H1 (cell line): ENCODE data around the gene CDH2. TPM values are rescaled to one million over a fixed set of nuclear protein-coding genes. Genes with fewer than 3 reads are reported as not detected.

ENCODE experiments used
- CTCF ChIA-PET: fragments of 300-600 bp; sonication (Branson Sonifier 250); formaldehyde crosslinking; loops from one replicate; lab custom pipeline; 2021; ENCODE audit not compliant: partially characterized antibody; lab: Charles Lee
- POLR2A ChIA-PET: fragments of 300-600 bp; sonication (Branson Sonifier 250); formaldehyde crosslinking; loops from one replicate; lab custom pipeline; 2021; ENCODE audit warnings: inconsistent platforms; ENCODE audit not compliant: partially characterized antibody; lab: Charles Lee
- DNase-seq, 2 experiments: peaks; one replicate each; pipeline versions ENCODE4 v3.0.0 to v3.0.0-alpha.2; 2010 to 2022; ENCODE audit warnings: low spot score in 2 of 2, low read depth in 1 of 2, mixed read lengths in 1 of 2
- FAIRE-seq: peaks from 2 replicates; lab custom pipeline; 2011; peaks lifted over from hg19 to GRCh38; lab: Jason Lieb, UNC
- H2AFZ ChIP-seq: 2 replicates; pipeline ENCODE4 v1.8.1; 2012; ENCODE audit warnings: low read length, inconsistent platforms
- H2AK5ac ChIP-seq: 2 replicates; pipeline ENCODE4 v1.6.1; 2013; ENCODE audit warnings: low read depth, low read length
- H2BK120ac ChIP-seq: replicated peaks from 2 replicates; pipeline ENCODE3; 2013; ENCODE audit warnings: low read depth, low read length, inconsistent platforms
- H2BK12ac ChIP-seq: 2 replicates; pipeline ENCODE4 v1.6.1; 2013; ENCODE audit warnings: low read depth, low read length
- H2BK15ac ChIP-seq: 2 replicates; pipeline ENCODE4 v1.6.1; 2013; ENCODE audit warnings: low read length
- H2BK20ac ChIP-seq: 2 replicates; pipeline ENCODE4 v1.6.1; 2013; ENCODE audit warnings: low read length
- H2BK5ac ChIP-seq: 2 replicates; pipeline ENCODE4 v1.6.1; 2013; ENCODE audit warnings: low read depth, low read length
- H3K14ac ChIP-seq: 2 replicates; pipeline ENCODE4 v1.6.1; 2013; ENCODE audit warnings: inconsistent platforms; ENCODE audit not compliant: insufficient read length
- H3K18ac ChIP-seq: 2 replicates; pipeline ENCODE4 v1.6.1; 2013; ENCODE audit warnings: low read length; ENCODE audit errors: extremely low read depth
- H3K23ac ChIP-seq: 2 replicates; pipeline ENCODE4 v1.6.1; 2013; ENCODE audit warnings: inconsistent platforms; ENCODE audit not compliant: insufficient read length
- H3K23me2 ChIP-seq: 2 replicates; pipeline ENCODE4 v1.6.1; 2013; ENCODE audit warnings: low read depth, low read length
- H3K27ac ChIP-seq: 2 replicates; pipeline ENCODE4 v1.6.1; 2011; ENCODE audit warnings: low read depth, low read length, inconsistent platforms
- H3K27me3 ChIP-seq, 4 experiments: replicated peaks in 1 of 4; 1 replicate in 1 of 4; 2 replicates in 3 of 4; pipeline versions ENCODE4 v1.6.1 to v1.8.1; 2011 to 2013; ENCODE audit warnings: low read length in 3 of 4, mild to moderate bottlenecking in 3 of 4, inconsistent platforms in 2 of 4, mixed read lengths in 2 of 4, moderate library complexity in 1 of 4; ENCODE audit not compliant: control insufficient read depth in 3 of 4, insufficient read depth in 3 of 4; ENCODE audit errors: extremely low read depth in 1 of 4
- H3K36me3 ChIP-seq, 4 experiments: 2 replicates each; pipeline versions ENCODE4 v1.6.1 to v1.8.1; 2011 to 2013; ENCODE audit warnings: mild to moderate bottlenecking in 4 of 4, low read length in 3 of 4, moderate library complexity in 2 of 4, control low read depth in 1 of 4, inconsistent platforms in 1 of 4; ENCODE audit not compliant: insufficient read depth in 4 of 4, control insufficient read depth in 2 of 4
- H3K4ac ChIP-seq: replicated peaks from 2 replicates; pipeline ENCODE3; 2013; ENCODE audit warnings: low read length, low read depth, mixed read lengths, inconsistent platforms; ENCODE audit not compliant: insufficient read length
- H3K4me1 ChIP-seq, 4 experiments: replicated peaks in 1 of 4; 1 replicate in 1 of 4; 2 replicates in 3 of 4; pipeline versions ENCODE4 v1.6.1 to v1.8.1; 2011 to 2013; ENCODE audit warnings: low read length in 3 of 4, inconsistent platforms in 2 of 4, mixed read lengths in 1 of 4; ENCODE audit not compliant: insufficient read depth in 4 of 4, control insufficient read depth in 3 of 4
- H3K4me2 ChIP-seq, 2 experiments: 2 replicates each; pipeline versions ENCODE4 v1.6.1 to v1.8.1; 2011 to 2013; ENCODE audit warnings: low read depth in 2 of 2, low read length in 2 of 2, control low read depth in 1 of 2, inconsistent platforms in 1 of 2, mild to moderate bottlenecking in 1 of 2; ENCODE audit not compliant: insufficient read depth in 1 of 2
- H3K4me3 ChIP-seq, 4 experiments: fragments of 200-600, 300-600 bp in 1 of 4; sonication (generic), shearing (Covaris generic), sonication (Bioruptor Twin) in 1 of 4; 2 replicates each; pipeline versions ENCODE4 v1.5.1 to v1.8.1; 2011 to 2016; ENCODE audit warnings: low read length in 4 of 4, low read depth in 3 of 4, control low read depth in 2 of 4, inconsistent platforms in 2 of 4, mild to moderate bottlenecking in 2 of 4, mixed read lengths in 1 of 4, moderate library complexity in 1 of 4; ENCODE audit not compliant: insufficient read depth in 2 of 4; ENCODE audit errors: extremely low read depth in 1 of 4
- H3K56ac ChIP-seq: replicated peaks from 2 replicates; pipeline ENCODE3; 2013; ENCODE audit warnings: low read depth, mild to moderate bottlenecking, mixed read lengths, low read length, inconsistent platforms; ENCODE audit not compliant: insufficient read length
- H3K79me1 ChIP-seq: 2 replicates; pipeline ENCODE4 v1.6.1; 2013; ENCODE audit warnings: low read depth, low read length, control low read depth
- H3K79me2 ChIP-seq, 2 experiments: 2 replicates each; pipeline versions ENCODE4 v1.6.1 to v1.8.1; 2012 to 2013; ENCODE audit warnings: low read length in 2 of 2, mild to moderate bottlenecking in 2 of 2, inconsistent platforms in 1 of 2; ENCODE audit not compliant: insufficient read depth in 2 of 2, control insufficient read depth in 1 of 2
- H3K9ac ChIP-seq, 4 experiments: replicated peaks in 1 of 4; 1 replicate in 1 of 4; 2 replicates in 3 of 4; pipeline versions ENCODE4 v1.6.1 to v1.8.1; 2011 to 2013; ENCODE audit warnings: low read depth in 3 of 4, low read length in 3 of 4, control low read depth in 2 of 4, mild to moderate bottlenecking in 2 of 4, moderate library complexity in 2 of 4, inconsistent platforms in 1 of 4; ENCODE audit errors: extremely low read depth in 1 of 4
- H3K9me3 ChIP-seq, 2 experiments: 2 replicates each; pipeline versions ENCODE4 v1.6.1 to v1.8.1; 2012 to 2013; ENCODE audit warnings: mild to moderate bottlenecking in 2 of 2, moderate library complexity in 2 of 2, control low read depth in 1 of 2, inconsistent platforms in 1 of 2, low read depth in 1 of 2, low read length in 1 of 2, mixed read lengths in 1 of 2; ENCODE audit not compliant: insufficient read depth in 2 of 2
- H4K20me1 ChIP-seq, 2 experiments: replicated peaks in 1 of 2; 2 replicates each; pipeline versions ENCODE3 to v1.8.1; 2011 to 2013; ENCODE audit warnings: inconsistent platforms in 2 of 2, low read length in 2 of 2, mild to moderate bottlenecking in 1 of 2; ENCODE audit not compliant: insufficient read depth in 2 of 2, control insufficient read depth in 1 of 2
- H4K5ac ChIP-seq: 2 replicates; pipeline ENCODE4 v1.6.1; 2013; ENCODE audit warnings: low read length, low read depth, mixed read lengths, inconsistent platforms; ENCODE audit not compliant: insufficient read length
- H4K8ac ChIP-seq: 2 replicates; pipeline ENCODE4 v1.8.0; 2013; ENCODE audit warnings: mild to moderate bottlenecking, moderate library complexity, low read length, inconsistent platforms; ENCODE audit not compliant: insufficient read depth; ENCODE audit errors: extremely low read depth
- H4K91ac ChIP-seq: replicated peaks from 2 replicates; pipeline ENCODE3; 2013; ENCODE audit warnings: low read length, mixed read lengths, inconsistent platforms; ENCODE audit not compliant: insufficient read length
- BRCA1 ChIP-seq: IDR thresholded peaks from 2 replicates; pipeline ENCODE4 v1.6.1; 2012; ENCODE audit warnings: low read depth, low read length, improper control_type of control experiment
- NRF1 ChIP-seq: IDR thresholded peaks from 2 replicates; pipeline ENCODE4 v1.6.1; 2011; ENCODE audit warnings: mild to moderate bottlenecking, low read depth, low read length, improper control_type of control experiment
- RFX5 ChIP-seq: IDR thresholded peaks from 2 replicates; pipeline ENCODE4 v1.6.1; 2011; ENCODE audit warnings: low read depth, low read length, improper control_type of control experiment, borderline replicate concordance
- SP4 ChIP-seq: IDR thresholded peaks from 2 replicates; pipeline ENCODE4 v1.6.1; 2012; ENCODE audit warnings: low read length, inconsistent platforms
- WGBS, 2 experiments: shearing (Covaris generic) in 1 of 2; methylation state at CpG; one replicate each; pipeline versions ENCODE4 v1.1.6 to v1.1.7; 2013 to 2015; ENCODE audit warnings: low lambda C conversion rate in 2 of 2, mixed read lengths in 2 of 2, inconsistent platforms in 1 of 2, low coverage in 1 of 2, missing lambda C conversion rate in 1 of 2; ENCODE audit not compliant: insufficient replicate concordance in 2 of 2, insufficient coverage in 1 of 2, insufficient read length in 1 of 2; ENCODE audit errors: extremely low coverage in 1 of 2, missing lambda C conversion rate in 1 of 2; 5-methylcytosine and 5-hydroxymethylcytosine counted together
- polyA plus RNA-seq, 7 experiments: library from polyadenylated mRNA; depleted of rRNA in 3 of 7; stranded (reverse) in 5 of 7; unstranded in 2 of 7; fragments of >200 nt in 5 of 7; fragments of 200-250 nt in 2 of 7; gene quantifications; 1 replicate in 5 of 7; 2 replicates in 1 of 7; 4 replicates in 1 of 7; pipeline versions ENCODE4 v1.2.1 to v1.2.3, GENCODE V29; 2011 to 2013; ENCODE audit warnings: missing spikeins in 2 of 7, mixed read lengths in 2 of 7
- total RNA-seq: library from RNA; stranded (reverse); fragmentation: NEBNext Ultra II Directional; extraction: Animal tissue kit (Norgen Biotek cat#: 25700); gene quantifications from 2 replicates; pipeline ENCODE4 v1.2.1, GENCODE V29; 2021

CDH2 gene
- total and polyA plus RNA-seq, 2 of the 8 experiments (the other 6 are each of a cell fraction or from before 2014, with no cell fraction given): 15.0 to 56.5 TPM

GRCh38 chr18:28120828-28121515 is 56.0 kb downstream of the CDH2 start:
- no peaks in the 10 kb centered on the region for H3K9me3 ChIP-seq
- no peaks in the 10 kb centered on the region for H3K79me2 ChIP-seq
- no peak for FAIRE-seq

More at GRCh38 chr18:28120828-28121515, 56.0 kb downstream of the CDH2 start:
- no peak overlapping the region for H3K14ac ChIP-seq
- no peaks in the 10 kb centered on the region for H3K23me2 ChIP-seq
- H3K27me3 ChIP-seq: no peaks in the 10 kb centered on the region
- H2BK15ac ChIP-seq: no peak overlapping the region
- no peak overlapping the region for H3K4me2 ChIP-seq
- H3K27ac ChIP-seq: no peak overlapping the region
- no peak overlapping the region for H2BK120ac ChIP-seq
- no peaks in the 10 kb centered on the region for H4K20me1 ChIP-seq
- H2BK5ac ChIP-seq: no peak overlapping the region
- H3K4me1 ChIP-seq: no peaks in the 10 kb centered on the region
- no peak for DNase-seq
- H3K4ac ChIP-seq: no peak overlapping the region
- no peaks in the 10 kb centered on the region for H3K79me1 ChIP-seq
- H3K4me3 ChIP-seq: no peak overlapping the region
- 86% methylated on average over 2 of the region's 2 CpGs; no CpG with 5 or more reads in 1 of the 2 experiments for WGBS, 2 experiments
- no peak overlapping the region for H4K91ac ChIP-seq
- no peak overlapping the region for H3K18ac ChIP-seq
- TF ChIP-seq BRCA1 (no peak), SP4 (no peak), NRF1 (no peak), RFX5 (no peak)
- TF ChIP-seq, all 59 proteins: peak for 0
- Histone ChIP-seq H2BK20ac (no peak overlapping the region), H2BK12ac (no peak overlapping the region), H3K23ac (no peak overlapping the region), H2AK5ac (no peak overlapping the region), H3K56ac (no peak overlapping the region), H3K9ac (no peak overlapping the region), H4K5ac (no peak overlapping the region), H3K36me3 (no peaks in the 10 kb centered on the region; a peak in 1 of 8 replicates), H2AFZ (no peak overlapping the region), H4K8ac (no peak overlapping the region)
- CTCF ChIA-PET: interaction anchor here (0.8 kb wide), 1 partner anchor 517 kb away, joined by 3 read pairs; no protein-coding TSS in a partner anchor
- POLR2A ChIA-PET: interaction anchor here (1.3 kb wide), 1 partner anchor 24 kb away, joined by 3 read pairs; no protein-coding TSS in a partner anchor
